GM18498 (cell line): ENCODE data around the gene MAP3K9.
"Not testable (repeated sequence)": the region's sequence is repeated elsewhere in the genome, so short reads cannot be mapped to it uniquely, and the experiment has no call there.

Experiments used
- ATAC-seq: cut with Tn5 transposase; IDR thresholded peaks from one replicate; pipeline ENCODE4 v1.9.1; 2021; ENCODE audit warnings: mild to moderate bottlenecking, moderate library complexity; ENCODE audit not compliant: unreplicated experiment

Gene MAP3K9

DNA sequence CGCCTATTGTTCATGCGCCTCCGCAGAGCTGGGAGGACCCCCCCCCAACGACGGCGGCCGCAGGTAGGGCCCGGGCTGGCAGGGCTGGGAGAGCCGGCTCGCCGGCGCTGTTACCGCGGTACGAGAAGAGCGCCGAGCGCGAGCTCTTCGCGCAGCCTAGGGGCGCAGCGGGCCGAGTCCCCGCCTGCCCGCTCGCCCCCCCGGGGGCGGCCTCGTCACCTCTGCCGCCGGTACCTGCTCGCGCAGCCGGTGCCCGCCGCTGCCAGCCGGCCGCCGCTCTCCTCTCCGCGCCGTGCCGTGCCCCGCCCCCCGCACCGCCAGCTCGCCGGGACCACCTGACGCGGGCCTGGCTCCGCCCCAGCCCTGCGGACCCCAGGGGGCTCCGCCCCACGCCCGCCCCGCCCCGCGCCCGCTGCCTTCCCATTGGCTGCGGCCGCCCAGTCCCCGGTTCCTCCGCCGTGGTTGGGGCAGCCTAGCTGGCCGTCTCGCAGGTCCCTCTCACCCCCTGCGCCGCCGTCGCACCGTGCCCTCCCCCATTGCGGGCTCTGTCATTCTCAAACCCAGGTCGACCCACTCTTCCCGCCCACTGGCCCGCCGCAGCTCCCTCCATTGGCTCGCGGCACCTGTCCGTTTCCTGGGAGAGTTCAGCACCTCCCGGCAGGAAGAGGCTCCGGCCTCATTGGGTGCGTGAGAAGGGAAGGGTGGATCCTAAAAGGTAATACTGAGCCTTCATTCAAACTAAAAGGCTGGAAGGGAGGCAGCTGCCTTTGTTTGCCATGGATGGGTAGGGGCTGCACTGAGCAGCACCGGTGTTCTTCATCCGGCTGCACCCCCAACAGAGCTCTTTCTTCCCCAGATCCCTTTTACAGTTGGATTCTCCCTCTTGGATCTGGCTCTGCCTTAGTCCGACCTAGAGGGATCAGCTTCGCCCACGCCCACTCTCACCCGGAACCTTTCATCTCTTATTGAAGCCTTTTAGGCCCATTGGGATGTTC lies at the start of gene MAP3K9:
MAP3K9 (minus strand) TSS at position 289 of the 995 bp plus-strand sequence. CDS start 342 bp downstream, outside the sequence.
- peak; percentile 89 for ATAC-seq

DNA sequence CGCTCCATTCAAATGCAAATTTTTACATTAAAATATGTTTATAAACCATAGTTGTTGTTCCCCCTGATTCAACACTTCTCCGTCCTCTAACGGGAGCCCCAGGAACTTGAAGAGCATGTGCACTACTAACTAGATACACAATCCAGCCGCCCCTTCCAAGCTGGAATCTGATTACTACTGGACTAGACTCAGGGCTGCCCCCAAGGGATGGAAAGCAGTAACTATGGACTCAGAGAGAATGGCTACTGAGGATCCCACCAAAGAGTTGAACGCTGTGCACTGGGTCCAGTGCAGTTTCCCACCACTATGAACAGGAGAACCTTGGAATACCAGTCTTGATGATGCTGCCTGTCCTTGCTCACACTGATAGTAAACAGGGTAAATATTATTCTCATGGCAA lies 49.3 kb upstream of the MAP3K9 start:
- ATAC-seq = no peak

DNA sequence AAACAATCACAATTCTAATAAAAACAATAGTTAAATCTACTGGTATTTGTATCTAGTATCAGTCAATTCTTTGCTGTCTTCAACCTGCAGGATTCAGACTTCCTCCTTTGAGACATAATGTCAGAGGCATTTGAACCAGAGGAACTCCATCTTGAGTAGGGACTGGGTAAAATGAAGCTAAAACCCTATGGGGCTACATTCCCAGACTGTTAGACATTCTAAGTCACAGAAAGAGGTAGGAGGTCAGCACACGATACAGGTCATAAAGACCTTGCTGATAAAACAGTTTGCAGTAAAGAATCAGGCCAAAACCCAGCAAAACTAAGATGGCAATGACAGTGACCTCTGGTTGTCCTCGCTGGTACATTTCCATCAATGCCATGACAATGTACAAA lies 48.2 kb upstream of the MAP3K9 start:
- ATAC-seq = no peak

DNA sequence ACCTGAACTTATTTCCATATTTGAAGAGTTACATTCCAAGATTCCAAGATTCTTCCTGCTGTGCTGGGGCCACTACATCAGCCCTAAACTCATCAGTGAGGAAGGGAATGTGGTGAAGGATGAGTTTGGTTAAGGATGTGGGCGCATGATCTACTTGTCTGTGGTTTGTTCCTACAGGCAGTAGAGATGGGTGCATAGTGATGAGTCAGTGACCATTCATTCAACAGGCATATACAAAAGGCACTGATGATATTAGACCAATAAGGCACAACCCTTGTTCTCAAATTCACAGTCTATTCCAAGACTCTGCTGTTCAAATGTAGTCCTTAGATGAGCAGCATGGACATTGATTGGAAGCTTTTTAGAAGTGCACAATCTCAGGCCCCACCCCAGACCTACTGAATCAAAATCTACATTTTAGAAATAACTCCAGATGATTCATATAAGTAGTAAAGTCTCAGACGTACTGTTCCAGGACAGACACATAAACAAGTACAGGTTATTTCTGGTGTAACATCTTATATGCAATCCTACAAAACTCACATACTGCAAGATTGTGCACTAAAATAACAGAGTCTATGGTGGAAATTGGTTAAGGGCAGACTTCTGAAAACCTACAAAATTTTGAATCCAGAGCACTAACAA lies 47.7 kb upstream of the MAP3K9 start:
- ATAC-seq = no peak

GRCh38 chr14:70855486-70855885 lies 46.2 kb upstream of the MAP3K9 start:
- ATAC-seq = no peak

GRCh38 chr14:70853658-70854057 lies 44.3 kb upstream of the MAP3K9 start:
- ATAC-seq = not testable (repeated sequence)

DNA sequence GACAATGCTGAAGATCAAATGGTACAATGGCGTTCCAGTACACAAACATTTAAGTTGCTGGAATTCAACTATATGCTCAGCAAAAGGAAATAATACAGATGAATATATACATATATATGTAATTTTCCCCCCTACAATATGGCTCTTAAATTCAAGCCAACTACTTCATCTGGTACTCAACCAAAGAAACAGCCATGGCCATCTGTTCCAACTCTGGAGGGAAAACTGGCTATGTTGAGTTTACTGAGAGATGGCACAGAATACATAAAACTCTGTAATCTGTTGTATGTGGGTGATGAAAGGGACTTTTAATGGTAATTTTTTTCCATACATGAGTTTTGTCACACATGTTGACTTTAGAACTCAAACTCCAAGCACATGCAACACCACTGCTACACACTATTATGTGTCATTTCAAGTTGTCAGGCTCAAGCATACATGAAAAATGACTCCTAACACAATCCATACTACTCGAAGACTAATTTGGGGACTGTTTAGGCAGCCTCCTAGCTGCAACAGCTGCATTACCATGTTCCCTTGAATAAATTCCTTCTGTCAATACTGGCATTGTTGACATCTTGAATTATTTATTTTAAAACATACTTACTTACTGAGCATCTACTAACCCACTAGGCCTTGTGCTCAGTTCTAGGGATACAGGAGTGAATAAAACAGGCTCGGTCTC lies 38.2 kb upstream of the MAP3K9 start:
- ATAC-seq = no peak

GRCh38 chr14:70845601-70846000 lies 36.3 kb upstream of the MAP3K9 start:
- no peak for ATAC-seq

- no peak for ATAC-seq
Measured at GRCh38 chr14:70842851-70843462, 33.6 kb upstream of the MAP3K9 start.

DNA sequence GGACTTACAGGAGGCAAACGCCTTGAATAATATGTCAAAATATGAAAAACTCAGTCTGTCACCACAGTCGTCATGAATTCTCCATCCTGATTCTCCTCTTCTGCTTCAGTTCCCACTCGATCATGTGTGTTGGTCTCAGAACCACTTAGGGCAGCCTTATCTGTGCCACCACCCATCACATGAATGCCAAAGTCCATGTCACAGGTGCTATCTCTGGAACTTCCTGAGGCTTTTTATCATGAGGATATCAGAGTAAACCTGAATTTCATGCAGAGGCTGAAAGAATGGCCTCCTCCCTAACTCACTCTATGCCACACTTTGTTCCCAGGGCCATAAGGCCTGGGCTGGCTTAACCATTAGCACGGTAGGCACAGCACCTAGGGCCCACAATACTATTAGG lies 28.8 kb upstream of the MAP3K9 start:
- no peak for ATAC-seq

DNA sequence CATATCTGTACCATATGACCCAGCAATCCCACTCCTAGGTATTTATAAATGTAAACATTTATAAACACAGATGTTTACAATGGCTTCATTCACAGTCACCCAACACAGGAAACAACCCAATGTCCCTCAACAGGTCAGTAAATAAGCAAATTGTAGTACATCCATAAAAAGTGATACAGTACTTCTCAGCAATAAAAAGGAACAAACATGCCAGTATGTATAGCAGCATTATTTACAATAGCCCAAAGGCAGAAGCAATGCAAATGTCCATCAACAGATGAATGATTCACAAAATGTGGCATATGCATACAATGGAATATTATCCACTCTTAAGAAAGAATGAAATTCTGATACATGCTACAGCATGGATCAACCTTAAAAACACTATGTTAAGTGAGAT lies 27.6 kb upstream of the MAP3K9 start:
- ATAC-seq = no peak

DNA sequence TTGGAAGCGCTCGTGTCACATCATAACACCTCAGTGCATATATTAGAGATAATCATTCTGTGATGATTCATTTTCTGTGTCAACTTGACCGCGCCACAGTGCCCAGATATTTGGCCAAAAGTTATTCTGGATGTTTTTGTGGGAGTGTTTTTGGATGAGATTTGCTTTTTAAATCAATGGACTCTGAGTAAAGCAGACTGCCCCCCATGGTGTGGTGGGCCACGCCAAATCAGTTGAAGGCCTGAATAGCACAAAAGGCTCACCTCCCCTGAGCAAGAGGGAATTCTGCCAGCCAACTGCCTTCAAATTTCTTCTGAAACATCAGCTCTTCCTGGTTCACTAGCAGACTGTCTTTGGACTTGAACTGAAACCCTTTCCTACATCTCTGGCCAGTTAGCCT lies 24.6 kb upstream of the MAP3K9 start:
- no peak for ATAC-seq

DNA sequence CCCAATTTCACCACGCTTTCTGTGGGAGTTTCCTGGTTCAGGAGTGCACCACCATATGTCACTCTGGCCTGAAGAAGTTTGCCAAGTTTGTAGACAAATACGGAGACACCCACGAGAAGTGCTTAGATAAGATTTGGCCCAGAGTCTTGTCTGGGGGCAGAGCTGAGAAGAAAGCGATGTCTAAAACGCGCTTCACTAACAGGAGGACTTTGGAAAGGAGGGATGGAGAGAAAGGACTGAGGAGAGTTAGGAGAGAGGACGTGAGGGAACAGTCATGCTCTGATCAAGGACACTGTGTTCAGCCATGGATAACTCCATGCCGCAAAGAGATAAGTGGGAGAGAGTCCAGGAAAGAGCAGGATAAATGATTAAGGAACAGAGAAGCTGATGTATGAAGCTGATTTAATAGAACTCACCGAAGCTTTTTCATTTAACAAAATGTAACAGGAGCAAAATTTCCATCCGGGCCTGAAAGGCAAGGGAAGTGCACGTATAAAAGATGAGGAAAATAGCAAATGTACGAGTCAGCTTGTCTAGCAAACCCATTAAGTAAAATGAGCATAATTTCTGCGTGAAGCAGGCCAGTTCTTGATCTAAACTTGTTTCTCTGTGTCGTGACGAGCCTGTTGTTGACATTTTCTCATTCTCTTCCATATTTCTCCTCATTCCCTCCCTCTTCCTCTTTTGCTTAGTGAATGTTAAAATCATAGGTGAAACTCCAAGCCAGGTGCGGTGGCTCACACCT lies 23.4 kb upstream of the MAP3K9 start:
- no peak for ATAC-seq

DNA sequence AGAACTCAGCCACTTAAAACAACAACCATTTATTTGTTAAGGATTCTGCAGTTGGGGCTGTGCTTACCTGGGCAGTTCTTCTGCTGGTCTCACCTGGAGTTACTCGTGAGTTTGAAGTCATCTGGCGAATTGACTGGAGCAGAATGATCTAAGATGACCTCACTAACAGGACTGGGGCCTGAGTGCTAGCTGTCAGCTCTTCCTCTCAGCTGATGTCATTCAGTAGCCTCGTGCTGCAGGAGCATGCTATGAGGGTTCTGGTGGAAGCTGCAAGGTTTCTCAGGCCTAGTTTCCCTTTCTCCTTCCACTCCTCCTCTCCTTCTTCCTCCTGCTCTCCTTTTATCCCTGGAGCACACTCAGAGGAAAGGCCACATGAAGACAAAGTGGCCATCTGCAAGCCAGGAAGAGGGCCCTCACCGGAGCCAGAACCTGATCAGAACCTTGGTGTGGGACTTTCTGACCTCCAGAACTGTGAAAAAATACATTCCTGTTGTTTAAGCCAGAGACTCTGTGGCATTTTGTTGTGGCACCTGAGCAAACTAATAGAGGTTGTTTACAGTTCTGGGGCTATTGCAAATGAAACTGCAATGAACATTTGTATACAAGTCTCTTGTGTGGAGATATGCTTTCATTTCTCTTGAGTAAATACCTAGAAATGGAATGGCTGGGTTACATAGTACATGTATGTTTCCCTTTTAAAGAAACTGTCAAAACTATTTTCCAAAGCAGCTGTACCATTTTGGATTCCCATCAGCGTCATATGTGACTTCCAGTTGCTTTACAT lies 21.9 kb upstream of the MAP3K9 start:
- ATAC-seq = no peak

DNA sequence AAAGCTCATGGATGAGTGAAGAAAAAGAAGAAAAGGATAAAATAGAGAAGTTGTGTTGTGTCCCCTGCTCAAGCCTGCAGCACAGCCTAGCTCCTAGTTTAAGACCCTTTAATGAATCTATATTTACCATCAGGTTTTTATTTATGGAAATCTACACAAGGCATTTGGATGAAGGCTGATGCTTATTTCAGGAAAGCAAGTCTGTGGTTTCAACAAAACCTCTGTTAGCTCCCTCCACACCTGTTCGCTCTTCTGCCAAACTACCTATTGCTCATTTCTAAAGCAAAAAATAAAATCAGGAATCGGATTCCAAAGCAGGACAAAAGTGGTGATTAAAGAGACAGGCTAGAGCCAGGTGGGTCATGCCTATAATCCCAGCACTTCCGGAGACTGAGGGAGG lies 18.9 kb upstream of the MAP3K9 start:
- no peak for ATAC-seq

DNA sequence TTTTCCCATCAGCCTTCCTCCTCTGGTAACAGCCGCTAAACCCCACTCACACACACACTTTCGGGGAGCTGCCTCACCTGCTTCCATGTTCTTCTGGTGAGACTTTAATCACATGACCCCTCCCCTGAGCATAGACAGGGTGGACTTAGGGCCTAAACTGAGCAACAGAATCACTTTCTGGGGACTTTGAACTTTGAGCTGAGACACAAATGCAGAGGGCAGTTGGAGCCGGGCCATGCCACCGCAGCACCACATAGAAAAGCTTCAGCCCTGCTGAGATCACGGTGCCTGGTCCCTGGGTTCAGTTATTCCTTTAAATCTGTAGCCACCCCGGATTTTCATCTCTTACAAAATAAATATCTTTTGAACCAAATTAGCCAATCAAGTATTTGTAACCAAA lies 18.4 kb upstream of the MAP3K9 start:
- ATAC-seq = no peak

DNA sequence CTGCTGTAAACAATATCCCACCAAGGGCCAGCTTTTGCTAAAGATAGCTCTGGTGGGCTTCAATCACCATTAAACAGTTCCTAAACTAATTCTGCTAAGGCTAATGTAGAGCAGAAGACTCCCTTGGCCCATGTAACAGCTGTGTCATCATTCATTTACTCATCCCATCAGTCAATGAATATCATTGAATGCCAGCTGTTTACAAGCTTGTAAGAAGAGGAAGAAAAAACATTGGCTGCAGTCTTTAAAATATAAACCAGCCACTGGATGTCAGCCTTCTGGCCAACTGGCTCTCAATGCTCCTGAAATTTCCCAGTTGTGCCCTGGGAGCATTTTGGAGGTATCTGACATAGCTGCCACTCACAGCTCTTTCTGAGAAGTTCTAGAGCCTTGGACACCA lies 18.0 kb upstream of the MAP3K9 start:
- no peak for ATAC-seq

- no peak for ATAC-seq
Measured at GRCh38 chr14:70823281-70823680, 14.0 kb upstream of the MAP3K9 start.

DNA sequence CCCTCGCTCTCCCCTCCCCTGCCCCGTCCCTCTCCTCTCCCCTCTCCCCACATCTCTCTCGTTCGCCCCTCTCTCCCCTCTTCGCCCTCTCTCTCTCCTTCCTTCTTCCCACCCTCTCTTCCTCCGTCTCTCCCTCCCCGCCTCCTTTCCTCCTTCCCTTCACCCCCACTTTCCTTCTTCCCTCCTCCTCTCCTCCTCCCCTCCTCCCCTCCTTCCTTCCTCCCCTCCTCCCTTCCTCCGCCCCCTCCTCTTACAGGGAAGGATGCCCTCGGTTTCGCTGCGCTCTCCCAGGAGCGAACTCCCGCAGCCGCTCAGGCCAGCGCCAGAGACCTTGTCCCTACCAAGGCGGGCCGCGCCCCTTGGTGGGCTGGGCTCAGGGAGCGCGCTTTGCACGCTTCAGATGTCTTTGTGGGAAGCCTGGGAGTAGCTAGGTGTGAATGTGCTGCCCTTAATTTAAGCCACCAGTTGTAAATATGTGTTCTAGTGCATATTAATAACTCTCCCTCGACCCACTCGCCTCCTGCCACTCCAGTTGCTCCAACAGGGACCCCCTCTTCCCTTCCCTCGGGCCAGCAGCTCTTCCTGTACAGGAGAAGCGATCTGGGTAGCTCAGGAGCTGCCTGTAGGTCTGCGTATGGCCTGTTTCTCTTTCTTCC lies 13.3 kb upstream of the MAP3K9 start:
- ATAC-seq = no peak
